GM21825 (cell line): ENCODE measurements around the gene KRTAP9-6.
"Not testable (repeated sequence)": the region's sequence is repeated elsewhere in the genome, so short reads cannot be mapped to it uniquely, and the experiment has no call there.

ENCODE experiments used
- ATAC-seq: cut with Tn5 transposase; IDR thresholded peaks from one replicate; pipeline ENCODE4 v1.9.1; 2021; ENCODE audit warnings: mild to moderate bottlenecking, moderate library complexity; ENCODE audit not compliant: unreplicated experiment

Gene KRTAP9-6, protein sequence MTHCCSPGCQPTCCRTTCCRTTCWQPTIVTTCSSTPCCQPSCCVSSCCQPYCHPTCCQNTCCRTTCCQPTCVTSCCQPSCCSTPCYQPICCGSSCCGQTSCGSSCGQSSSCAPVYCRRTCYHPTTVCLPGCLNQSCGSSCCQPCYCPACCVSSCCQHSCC

DNA sequence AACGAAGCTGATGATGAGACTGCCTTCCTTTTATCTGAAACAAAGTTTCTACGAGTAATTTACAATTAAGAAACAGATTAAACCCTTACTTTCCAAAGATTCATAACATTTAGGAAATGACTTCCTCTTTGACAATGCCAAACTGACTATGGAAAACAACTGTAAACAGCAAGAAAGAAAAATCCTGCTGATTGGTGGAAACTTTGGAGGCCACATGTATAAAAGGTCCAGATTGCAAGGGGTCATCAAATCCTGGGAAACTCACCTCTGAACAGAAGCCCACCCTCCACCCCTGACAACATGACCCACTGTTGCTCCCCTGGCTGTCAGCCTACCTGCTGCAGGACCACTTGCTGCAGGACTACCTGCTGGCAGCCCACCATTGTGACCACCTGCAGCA is at the start of gene KRTAP9-6:
Gene KRTAP9-6 (plus strand): TSS at position 301 of the 400 bp plus-strand sequence. CDS start 0 bp downstream, at position 301.
- no peak for ATAC-seq

DNA sequence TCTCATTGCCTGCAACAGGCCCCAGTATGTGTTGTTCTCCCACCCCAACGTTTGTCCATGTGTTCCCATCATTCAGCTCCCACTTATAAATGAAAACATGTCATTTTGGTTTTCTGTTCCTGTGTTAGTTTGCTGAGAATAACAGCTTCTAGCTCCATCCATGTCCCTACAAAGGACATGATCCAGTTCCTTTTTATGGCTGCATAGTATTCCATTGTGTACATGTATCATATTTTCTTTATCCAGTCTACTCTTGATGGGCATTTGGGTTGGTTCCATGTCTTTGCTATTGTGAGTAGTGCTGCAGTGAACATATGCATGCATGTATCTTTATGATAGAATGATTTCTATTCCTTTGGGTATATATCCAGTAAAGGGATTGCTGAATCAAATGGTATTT is 49.5 kb upstream of the KRTAP9-6 start:
- no peak for ATAC-seq

DNA sequence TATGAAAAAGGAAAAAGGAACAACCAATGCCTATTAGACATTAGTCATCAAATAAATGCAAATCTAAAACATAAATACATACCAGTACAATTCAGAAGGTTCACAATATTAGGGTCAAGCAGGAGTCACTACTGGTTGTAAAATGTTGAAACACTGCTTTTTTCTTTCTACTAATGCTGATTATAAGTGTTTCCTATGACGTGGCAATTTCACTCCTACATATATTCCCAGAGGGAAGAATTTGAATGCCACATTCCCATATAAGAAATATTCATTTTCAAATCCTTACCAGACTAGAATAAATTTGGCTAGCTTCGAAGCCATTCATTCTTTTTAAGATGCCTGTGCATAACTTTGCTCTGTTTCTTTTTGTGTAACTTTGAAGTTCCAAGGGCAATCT is 41.4 kb upstream of the KRTAP9-6 start:
- no peak for ATAC-seq

DNA sequence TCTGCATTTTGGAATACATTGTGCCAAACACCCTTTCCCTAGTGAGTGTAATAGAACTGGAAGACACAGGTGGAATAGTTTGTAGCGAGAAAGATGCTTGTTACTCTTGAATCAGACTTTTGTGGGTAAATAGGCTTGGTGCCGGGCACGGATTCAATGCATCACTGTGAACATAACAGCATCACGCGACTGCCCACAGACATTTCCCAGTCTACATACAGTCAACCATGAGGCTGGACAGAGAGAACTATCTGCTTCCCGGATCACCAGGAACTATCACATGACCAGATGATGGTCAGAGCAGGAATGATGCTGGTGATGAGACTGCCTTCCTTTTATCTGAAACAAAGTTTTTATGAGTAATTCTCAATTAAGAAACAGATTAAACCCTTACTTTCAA is 39.1 kb upstream of the KRTAP9-6 start:
- ATAC-seq, result no peak

DNA sequence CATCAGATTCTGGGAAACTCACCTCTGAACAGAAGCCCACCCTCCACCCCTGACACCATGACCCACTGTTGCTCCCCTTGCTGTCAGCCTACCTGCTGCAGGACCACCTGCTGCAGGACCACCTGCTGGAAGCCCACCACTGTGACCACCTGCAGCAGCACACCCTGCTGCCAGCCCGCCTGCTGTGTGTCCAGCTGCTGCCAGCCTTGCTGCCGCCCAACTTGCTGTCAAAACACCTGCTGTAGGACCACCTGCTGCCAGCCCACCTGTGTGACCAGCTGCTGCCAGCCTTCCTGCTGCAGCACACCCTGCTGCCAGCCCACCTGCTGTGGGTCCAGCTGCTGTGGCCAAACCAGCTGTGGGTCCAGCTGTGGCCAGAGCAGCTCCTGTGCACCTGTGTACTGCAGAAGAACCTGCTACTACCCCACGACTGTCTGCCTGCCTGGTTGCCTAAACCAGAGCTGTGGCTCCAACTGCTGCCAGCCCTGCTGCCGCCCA is 38.5 kb upstream of the KRTAP9-6 start, which contains the start of gene KRTAP9-2:
Gene KRTAP9-2 (plus strand): TSS at position 51 of the 498 bp plus-strand sequence. CDS start 7 bp downstream, at position 58.
- not testable (repeated sequence) for ATAC-seq

DNA sequence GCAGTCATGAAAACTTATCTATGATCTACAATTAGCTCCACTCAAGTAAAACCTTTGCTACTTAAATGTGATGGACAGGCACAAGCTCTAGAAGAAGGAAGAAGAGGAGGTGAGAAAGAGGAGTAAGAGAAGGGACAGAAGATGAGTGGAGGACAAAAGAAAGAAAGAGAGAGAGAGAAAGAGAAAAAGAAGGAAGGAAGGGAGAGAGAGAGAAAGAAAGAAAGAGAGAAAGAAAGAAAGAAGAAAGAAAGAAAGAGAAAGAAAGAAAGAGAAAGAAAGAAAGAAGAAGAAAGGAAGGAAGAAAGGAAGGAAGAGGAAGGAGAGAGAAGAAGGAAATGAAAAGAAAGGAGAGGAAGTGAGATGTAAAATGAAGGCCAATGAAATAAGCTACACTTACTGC is 35.1 kb upstream of the KRTAP9-6 start:
- no peak for ATAC-seq

DNA sequence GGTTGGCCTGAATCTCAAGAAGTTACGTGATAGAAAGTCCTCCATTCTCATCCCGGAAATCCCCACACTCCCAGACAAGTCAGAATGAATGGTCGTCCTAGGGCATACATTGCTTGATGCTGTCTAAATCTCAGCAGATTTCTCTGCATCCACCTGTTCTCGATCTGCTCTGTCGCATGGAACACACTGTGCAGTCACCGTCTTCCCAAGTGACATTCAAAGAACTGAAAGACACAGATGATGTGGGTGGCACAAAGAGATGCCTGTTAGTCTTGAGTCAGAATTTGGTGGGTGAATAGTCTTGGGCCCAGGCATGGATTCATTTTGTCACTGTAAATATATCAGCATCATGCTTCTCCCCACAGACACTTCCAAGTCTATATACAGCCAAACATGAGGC is 33.4 kb upstream of the KRTAP9-6 start:
- no peak for ATAC-seq

DNA sequence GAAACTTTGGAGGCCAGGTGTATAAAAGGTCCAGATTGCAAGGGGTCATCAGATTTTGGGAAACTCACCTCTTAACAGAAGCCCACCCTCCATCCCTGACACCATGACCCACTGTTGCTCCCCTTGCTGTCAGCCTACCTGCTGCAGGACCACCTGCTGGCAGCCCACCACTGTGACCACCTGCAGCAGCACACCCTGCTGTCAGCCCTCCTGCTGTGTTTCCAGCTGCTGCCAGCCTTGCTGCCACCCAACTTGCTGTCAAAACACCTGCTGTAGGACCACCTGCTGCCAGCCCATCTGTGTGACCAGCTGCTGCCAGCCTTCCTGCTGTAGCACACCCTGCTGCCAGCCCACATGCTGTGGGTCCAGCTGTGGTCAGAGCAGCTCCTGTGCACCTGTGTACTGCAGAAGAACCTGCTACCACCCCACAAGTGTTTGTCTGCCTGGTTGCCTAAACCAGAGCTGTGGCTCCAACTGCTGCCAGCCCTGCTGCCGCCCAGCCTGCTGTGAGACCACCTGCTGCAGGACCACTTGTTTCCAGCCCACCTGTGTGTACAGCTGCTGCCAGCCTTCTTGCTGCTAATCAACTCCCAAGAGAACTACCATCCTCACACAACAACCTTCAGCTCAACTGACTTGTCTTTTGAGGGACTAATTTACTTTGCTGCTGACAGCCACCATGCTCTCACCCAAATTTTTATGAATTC is 32.6 kb upstream of the KRTAP9-6 start, which contains the start of gene KRTAP9-3:
Gene KRTAP9-3 (plus strand): TSS at position 51 of the 707 bp plus-strand sequence. CDS start 53 bp downstream, at position 104.
- not testable (repeated sequence) for ATAC-seq

DNA sequence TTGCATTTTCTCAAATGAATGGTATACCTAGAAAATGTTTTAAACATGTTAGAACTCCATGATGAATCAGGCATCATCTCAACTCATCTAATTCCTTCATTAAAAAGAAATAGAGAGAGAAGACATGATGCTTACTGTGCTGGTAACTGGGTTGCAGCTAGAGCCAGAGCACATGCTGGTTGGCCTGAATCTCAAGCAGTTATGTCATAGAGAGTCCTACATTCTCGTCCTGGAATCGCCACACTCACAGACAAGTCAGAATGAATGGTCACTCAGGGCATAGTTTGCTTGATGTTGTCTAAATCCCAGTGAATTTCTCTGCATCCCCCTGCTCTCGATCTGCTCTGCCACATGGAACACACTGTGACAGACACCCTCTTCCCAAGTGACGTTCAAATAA is 28.1 kb upstream of the KRTAP9-6 start:
- ATAC-seq, result not testable (repeated sequence)

DNA sequence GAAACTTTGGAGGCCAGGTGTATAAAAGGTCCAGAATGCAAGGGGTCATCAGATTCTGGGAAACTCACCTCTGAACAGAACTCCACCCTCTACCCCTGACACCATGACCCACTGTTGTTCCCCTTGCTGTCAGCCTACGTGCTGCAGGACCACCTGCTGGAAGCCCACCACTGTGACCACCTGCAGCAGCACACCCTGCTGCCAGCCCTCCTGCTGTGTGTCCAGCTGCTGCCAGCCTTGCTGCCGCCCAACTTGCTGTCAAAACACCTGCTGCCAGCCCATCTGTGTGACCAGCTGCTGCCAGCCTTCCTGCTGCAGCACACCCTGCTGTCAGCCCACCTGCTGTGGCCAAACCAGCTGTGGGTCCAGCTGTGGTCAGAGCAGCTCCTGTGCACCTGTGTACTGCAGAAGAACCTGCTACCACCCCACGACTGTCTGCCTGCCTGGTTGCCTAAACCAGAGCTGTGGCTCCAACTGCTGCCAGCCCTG is 27.2 kb upstream of the KRTAP9-6 start, which contains the start of gene KRTAP9-8:
Gene KRTAP9-8 (plus strand): TSS at position 51 of the 489 bp plus-strand sequence. CDS start 53 bp downstream, at position 104.
- ATAC-seq, result not testable (repeated sequence)

DNA sequence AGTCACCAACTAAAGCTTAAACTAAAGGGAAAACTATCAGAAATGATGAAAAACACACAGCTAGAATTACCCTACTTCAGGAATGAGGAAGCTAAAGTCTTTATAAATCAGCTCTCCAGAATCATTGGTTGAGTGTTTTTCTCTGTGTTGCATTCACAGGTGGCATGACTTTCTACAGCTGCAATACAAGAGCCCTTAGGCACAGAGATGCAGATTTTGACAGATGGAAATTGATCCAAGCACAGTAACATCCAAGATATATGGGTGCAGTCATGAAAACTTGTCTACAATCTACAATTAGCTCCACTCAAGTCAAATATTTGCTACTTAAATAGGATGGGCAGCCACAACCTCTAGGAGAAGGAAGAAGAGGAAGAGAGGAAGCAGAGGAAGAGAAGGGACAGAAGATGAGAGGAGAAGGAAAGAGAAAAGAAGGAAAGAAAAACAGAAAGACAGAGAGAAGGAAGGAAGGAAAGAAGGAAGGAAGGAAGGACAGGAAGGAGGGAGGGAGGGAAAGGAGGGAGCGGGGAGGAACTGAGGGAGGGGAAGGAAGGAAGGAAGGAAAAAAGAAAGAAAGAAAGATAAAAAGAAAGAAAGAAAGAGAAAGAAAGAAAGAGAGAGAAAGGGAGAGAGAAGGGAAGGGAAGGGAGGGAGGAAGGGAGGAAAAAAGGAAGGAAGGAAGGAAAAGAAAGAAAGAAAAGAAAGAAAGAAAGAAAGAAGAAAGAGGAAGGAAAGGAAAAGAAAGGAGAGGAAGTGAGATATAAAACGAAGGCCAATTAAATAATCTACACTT is 18.0 kb upstream of the KRTAP9-6 start:
- not testable (repeated sequence) for ATAC-seq

DNA sequence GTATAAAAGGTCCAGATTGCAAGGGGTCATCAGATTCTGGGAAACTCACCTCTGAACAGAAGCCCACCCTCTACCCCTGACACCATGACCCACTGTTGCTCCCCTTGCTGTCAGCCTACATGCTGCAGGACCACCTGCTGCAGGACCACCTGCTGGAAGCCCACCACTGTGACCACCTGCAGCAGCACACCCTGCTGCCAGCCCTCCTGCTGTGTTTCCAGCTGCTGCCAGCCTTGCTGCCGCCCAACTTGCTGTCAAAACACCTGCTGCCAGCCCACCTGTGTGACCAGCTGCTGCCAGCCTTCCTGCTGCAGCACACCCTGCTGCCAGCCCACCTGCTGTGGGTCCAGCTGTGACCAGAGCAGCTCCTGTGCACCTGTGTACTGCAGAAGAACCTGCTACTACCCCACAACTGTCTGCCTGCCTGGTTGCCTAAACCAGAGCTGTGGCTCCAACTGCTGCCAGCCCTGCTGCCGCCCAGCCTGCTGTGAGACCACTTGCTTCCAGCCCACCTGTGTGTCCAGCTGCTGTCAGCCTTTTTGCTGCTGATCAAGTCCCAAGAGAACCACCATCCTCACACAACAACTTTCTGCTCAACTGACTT is 15.4 kb upstream of the KRTAP9-6 start, which contains the start of gene KRTAP9-4:
Gene KRTAP9-4 (plus strand): TSS at position 51 of the 604 bp plus-strand sequence. CDS start 34 bp downstream, at position 85.
- ATAC-seq, result not testable (repeated sequence)

DNA sequence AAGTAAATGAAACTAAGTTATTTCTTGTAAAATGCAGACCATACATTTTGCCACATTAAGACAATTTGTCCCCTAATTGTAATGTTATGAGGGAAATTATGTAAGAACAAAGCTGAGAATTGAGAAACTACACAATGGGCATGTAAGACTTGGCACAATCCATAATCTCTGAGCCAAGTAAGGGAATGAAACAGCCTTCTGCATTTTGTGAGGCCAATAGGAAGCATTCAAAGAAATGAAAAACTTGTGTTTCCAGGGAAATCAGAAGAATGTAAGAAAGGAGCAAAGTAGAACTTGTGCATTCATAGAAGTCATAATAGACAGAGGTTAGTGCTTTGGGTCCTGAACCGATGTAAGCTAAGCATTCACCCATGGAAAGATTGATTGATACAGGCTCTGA is 13.9 kb upstream of the KRTAP9-6 start:
- no peak for ATAC-seq

DNA sequence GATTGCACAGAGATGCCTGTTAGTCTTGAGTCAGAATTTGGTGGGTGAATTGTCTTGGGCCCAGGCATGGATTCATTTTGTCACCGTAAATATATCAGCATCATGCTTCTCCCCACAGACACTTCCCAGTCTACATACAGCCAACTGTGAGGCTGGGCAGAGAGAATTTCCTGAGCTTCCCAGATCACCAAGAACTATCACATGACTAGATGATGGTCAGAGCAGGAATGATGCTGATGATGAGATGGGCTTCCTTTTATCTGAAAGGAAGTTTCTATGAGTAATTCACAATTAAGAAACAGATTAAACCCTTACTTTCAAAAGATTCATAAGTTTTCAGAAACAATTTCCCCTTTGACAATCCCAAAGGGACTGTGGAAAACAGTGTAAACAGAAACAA is 10.3 kb upstream of the KRTAP9-6 start:
- ATAC-seq, result no peak

DNA sequence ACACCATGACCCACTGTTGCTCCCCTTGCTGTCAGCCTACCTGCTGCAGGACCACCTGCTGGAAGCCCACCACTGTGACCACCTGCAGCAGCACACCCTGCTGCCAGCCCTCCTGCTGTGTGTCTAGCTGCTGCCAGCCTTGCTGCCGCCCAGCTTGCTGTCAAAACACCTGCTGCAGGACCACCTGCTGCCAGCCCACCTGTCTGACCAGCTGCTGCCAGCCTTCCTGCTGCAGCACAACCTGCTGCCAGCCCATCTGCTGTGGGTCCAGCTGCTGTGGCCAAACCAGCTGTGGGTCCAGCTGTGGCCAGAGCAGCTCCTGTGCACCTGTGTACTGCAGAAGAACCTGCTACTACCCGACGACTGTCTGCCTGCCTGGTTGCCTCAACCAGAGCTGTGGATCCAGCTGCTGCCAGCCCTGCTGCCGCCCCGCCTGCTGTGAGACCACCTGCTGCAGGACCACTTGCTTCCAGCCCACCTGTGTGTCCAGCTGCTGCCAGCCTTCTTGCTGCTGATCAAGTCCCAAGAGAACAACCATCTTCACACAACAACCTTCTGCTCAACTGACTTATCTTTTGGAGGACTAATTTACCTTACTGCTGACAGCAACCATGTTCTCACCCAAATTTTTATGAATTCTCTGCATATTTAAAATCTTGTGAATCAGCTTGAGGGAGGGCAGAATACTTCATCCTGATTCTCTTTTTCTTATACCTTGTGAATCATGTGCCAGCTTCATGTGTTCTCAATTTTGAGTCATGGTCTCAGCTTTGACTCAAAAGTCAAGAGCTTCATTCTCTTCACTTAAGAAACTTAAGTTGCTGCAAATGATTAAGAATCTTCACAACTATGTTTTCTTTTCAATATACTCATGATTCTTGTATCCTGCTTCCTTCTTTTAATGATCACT is 9.5 kb upstream of the KRTAP9-6 start, which contains the start of gene KRTAP9-9:
Gene KRTAP9-9 (plus strand): TSS at position 4 of the 910 bp plus-strand sequence.
- ATAC-seq, result not testable (repeated sequence)

DNA sequence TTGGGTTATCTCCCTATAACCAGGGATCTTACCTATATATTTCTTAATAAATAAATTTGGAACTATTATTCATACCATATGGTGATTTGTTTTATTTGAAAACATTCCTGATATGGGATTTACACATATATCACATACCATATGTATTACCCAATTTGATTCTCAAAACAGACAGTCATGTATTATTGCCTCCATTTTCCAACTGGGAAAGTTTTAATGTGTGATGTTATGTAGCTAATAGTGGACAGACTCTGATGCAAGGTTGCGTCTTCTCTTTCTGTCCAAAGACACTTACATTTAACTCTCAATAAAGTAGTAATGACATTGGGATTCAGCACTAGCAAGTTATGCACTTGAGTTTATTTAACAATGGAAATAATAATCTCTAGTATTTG is 8.9 kb upstream of the KRTAP9-6 start:
- no peak for ATAC-seq

DNA sequence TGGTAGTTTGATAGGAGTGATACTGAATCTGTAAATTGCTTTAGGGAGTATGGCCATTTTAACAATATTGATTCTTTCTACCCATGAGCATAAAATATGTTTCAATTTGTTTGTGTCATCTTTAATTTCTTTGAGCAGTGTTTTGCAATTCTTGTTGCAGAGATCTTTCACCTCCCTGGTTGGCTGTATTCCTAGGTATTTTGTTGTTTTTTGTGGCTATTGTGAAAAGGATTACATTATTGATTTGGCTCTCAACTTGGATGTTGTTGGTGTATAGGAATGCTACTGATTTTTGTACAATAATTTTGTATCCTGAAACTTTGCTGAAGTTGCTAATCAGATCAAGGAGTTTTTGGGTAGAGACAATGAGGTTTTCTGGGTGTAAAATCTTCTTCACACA is 6.8 kb upstream of the KRTAP9-6 start:
- ATAC-seq, result no peak

DNA sequence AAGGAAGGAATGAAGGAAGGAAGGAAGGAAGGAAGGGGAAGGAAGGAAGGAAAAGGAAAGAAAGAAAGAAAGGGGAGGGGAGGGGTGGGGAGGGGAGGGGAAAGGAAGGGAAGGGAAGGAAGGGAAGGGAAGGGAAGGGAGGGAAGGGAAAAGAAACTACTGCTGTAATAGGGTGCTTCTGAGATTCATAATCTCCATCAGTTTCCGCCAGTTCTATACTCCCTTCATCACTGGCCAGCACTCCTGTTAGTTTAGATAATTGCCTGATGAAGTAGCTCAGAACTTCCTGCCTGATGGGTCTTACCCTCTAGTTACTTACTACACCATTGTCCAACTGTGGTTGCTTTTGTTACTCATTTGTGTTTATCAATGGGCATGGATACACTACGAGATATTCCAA is 2.0 kb upstream of the KRTAP9-6 start:
- ATAC-seq, result no peak

DNA sequence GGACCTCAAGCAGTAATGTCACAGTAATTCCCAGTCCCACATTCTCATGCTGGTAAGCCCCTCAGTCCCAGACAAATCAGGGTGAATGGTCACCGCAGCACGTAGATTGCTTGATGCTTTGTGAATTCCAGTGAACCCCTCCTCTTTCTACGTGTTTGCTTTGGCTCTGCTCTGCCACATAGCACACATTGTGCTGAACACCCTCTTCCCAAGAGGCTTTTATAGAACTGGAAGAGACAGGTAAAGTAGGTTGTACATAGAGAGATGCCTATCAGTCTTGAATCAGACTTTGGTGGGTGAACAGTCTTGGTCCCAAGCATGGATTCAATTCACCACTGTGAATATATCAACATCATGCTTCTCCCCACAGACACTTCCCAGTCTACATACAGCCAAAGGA is 579 bp upstream of the KRTAP9-6 start:
- no peak for ATAC-seq
